ENCODE data around the gene NUTM2F.
"Not testable (repeated sequence)": the region's sequence is repeated elsewhere in the genome, so short reads cannot be mapped to it uniquely, and the experiment has no call there.

The NUTM2F gene

GRCh38 chr9:94280409-94280989, 47.9 kb downstream of the NUTM2F start:
- in situ Hi-C loops (cut with HindIII; ENCODE audit: low sequenced_read_pairs) = no loop called here
- DNase-seq (ENCODE audit: low read depth) = no peak
- no peak overlapping the region for H3K4me3 ChIP-seq (ENCODE audit: low read depth, low read length)
- no peak for TF ChIP-seq CTCF (IDR thresholded peaks at IDR 0.05; ENCODE audit: low read depth, low read length, missing control alignments)

- in situ Hi-C loops (cut with HindIII; ENCODE audit: low sequenced_read_pairs) = no loop called here
- no peak for DNase-seq (ENCODE audit: low read depth)
- H3K4me3 ChIP-seq (ENCODE audit: low read depth, low read length) = no peak overlapping the region
- no peak for TF ChIP-seq CTCF (IDR thresholded peaks at IDR 0.05; ENCODE audit: low read depth, low read length, missing control alignments)
Measured at GRCh38 chr9:94277885-94278536, 50.4 kb downstream of the NUTM2F start.

- in situ Hi-C loops (cut with HindIII; ENCODE audit: low sequenced_read_pairs); H3K4me3 ChIP-seq (ENCODE audit: low read depth, low read length); DNase-seq (ENCODE audit: low read depth): not testable (repeated sequence)
Measured at GRCh38 chr9:94277029-94277428, 51.4 kb downstream of the NUTM2F start.

GRCh38 chr9:94270009-94270408, 58.4 kb downstream of the NUTM2F start:
- H3K4me3 ChIP-seq (ENCODE audit: low read depth, low read length) = no peak overlapping the region
- no peak for TF ChIP-seq CTCF (IDR thresholded peaks at IDR 0.05; ENCODE audit: low read depth, low read length, missing control alignments)
- in situ Hi-C loops (cut with HindIII; ENCODE audit: low sequenced_read_pairs) = no loop called here
- DNase-seq (ENCODE audit: low read depth) = no peak

- in situ Hi-C loops (cut with HindIII; ENCODE audit: low sequenced_read_pairs) = no loop called here
- no peak for TF ChIP-seq CTCF (IDR thresholded peaks at IDR 0.05; ENCODE audit: low read depth, low read length, missing control alignments)
- no peak for DNase-seq (ENCODE audit: low read depth)
- no peak overlapping the region for H3K4me3 ChIP-seq (ENCODE audit: low read depth, low read length)
Measured at GRCh38 chr9:94269264-94269663, 59.2 kb downstream of the NUTM2F start.

All from astrocyte of the cerebellum (primary cell).